ENCODE measurements around the gene SLC49A4.

Gene SLC49A4

GRCh38 chr3:122929188-122930062 is 134.6 kb downstream of the SLC49A4 start:
- DNase-seq (ENCODE audit: low read depth): no peak

GRCh38 chr3:122930063-122930997 is 135.5 kb downstream of the SLC49A4 start:
- no peak for DNase-seq (ENCODE audit: low read depth)

All from stimulated activated CD8-positive, alpha-beta memory T cell treated with anti-CD3 and anti-CD28 coated beads, Interleukin-4, amount 100 ng/mL, for 24 hours (primary cell).